Hepatocyte (in vitro differentiated cells): ENCODE results near the gene PYY. TPM values are rescaled to one million over a fixed set of nuclear protein-coding genes. Genes with fewer than 3 reads are reported as not detected.

Source experiments
- DNase-seq: peaks from one replicate; pipeline ENCODE4 v3.0.0-alpha.2; 2016; ENCODE audit warnings: low spot score
- H2AFZ ChIP-seq: fragments of 200-600 bp; sonication (generic); 2 replicates; pipeline ENCODE4 v1.6.0; 2016; ENCODE audit warnings: antibody characterized with exemption, mild to moderate bottlenecking
- H3K27ac ChIP-seq: fragments of 200-600 bp; sonication (generic); 2 replicates; pipeline ENCODE4 v1.5.1; 2016; ENCODE audit warnings: mild to moderate bottlenecking
- H3K27me3 ChIP-seq: fragments of 200-600 bp; sonication (generic); 2 replicates; pipeline ENCODE4 v1.6.1; 2016
- H3K36me3 ChIP-seq: fragments of 200-600 bp; sonication (generic); replicated peaks from 2 replicates; pipeline ENCODE4 v1.5.1; 2016; ENCODE audit warnings: low read depth; ENCODE audit not compliant: insufficient read depth
- H3K4me1 ChIP-seq: fragments of 200-600 bp; sonication (generic); 2 replicates; pipeline ENCODE4 v1.5.1; 2016; ENCODE audit warnings: mild to moderate bottlenecking, moderate library complexity; ENCODE audit not compliant: insufficient read depth
- H3K4me2 ChIP-seq: fragments of 200-600 bp; sonication (generic); 2 replicates; pipeline ENCODE4 v1.6.0; 2016
- H3K4me3 ChIP-seq: fragments of 200-600 bp; sonication (generic); 2 replicates; pipeline ENCODE4 v1.5.1; 2016; ENCODE audit warnings: mild to moderate bottlenecking
- H3K79me2 ChIP-seq: fragments of 200-600 bp; sonication (generic); 2 replicates; pipeline ENCODE4 v1.6.0; 2017; ENCODE audit warnings: mild to moderate bottlenecking
- H3K9me2 ChIP-seq: fragments of 200-600 bp; sonication (generic); replicated peaks from 2 replicates; pipeline ENCODE4 v1.6.0; 2017; ENCODE audit warnings: mild to moderate bottlenecking; ENCODE audit not compliant: insufficient read depth
- H3K9me3 ChIP-seq: fragments of 200-600 bp; sonication (generic); 2 replicates; pipeline ENCODE4 v1.5.1; 2016; ENCODE audit warnings: low read depth, mild to moderate bottlenecking
- H4K20me1 ChIP-seq: fragments of 200-600 bp; sonication (generic); 2 replicates; pipeline ENCODE4 v1.6.0; 2016; ENCODE audit warnings: mild to moderate bottlenecking; ENCODE audit not compliant: insufficient read depth, poor library complexity, severe bottlenecking
- EZH2 ChIP-seq: fragments of 200-600 bp; sonication (generic); IDR thresholded peaks from 2 replicates; pipeline ENCODE4 v1.6.1; 2016; ENCODE audit warnings: antibody characterized with exemption, mild to moderate bottlenecking, borderline replicate concordance
- EZH2phosphoT487 ChIP-seq: fragments of 200-600 bp; sonication (generic); IDR thresholded peaks from one replicate; pipeline ENCODE4 v1.6.1; 2018; ENCODE audit warnings: antibody characterized with exemption, mild to moderate bottlenecking, low read depth, moderate library complexity; ENCODE audit not compliant: unreplicated experiment, severe bottlenecking
- WGBS: methylation state at CpG from one replicate; pipeline ENCODE4 v1.1.6; 2016; ENCODE audit warnings: low lambda C conversion rate; ENCODE audit errors: missing lambda C conversion rate; 5-methylcytosine and 5-hydroxymethylcytosine counted together
- polyA plus RNA-seq: library from polyadenylated mRNA; unstranded; fragments of >200 nt; fragmentation: Nextera tagmentation; extraction: Ambion mirVana; gene quantifications from 2 replicates; pipeline ENCODE4 v1.2.1, GENCODE V29; 2016
- total RNA-seq: library from RNA; depleted of rRNA; stranded (reverse); fragments of >200 nt; gene quantifications from 2 replicates; pipeline ENCODE4 v1.2.3, GENCODE V29; 2014
- TF ChIP-seq, protein P1 (sequence below): fragments of 200-600 bp; sonication (generic); IDR thresholded peaks from 2 replicates; pipeline ENCODE4 v1.5.1; 2016; ENCODE audit warnings: antibody characterized with exemption, mild to moderate bottlenecking; ENCODE audit not compliant: poor library complexity

Gene PYY
- total and polyA plus RNA-seq, 2 experiments from 2014 or later = 16.9 TPM; not detected in 1

DNA sequence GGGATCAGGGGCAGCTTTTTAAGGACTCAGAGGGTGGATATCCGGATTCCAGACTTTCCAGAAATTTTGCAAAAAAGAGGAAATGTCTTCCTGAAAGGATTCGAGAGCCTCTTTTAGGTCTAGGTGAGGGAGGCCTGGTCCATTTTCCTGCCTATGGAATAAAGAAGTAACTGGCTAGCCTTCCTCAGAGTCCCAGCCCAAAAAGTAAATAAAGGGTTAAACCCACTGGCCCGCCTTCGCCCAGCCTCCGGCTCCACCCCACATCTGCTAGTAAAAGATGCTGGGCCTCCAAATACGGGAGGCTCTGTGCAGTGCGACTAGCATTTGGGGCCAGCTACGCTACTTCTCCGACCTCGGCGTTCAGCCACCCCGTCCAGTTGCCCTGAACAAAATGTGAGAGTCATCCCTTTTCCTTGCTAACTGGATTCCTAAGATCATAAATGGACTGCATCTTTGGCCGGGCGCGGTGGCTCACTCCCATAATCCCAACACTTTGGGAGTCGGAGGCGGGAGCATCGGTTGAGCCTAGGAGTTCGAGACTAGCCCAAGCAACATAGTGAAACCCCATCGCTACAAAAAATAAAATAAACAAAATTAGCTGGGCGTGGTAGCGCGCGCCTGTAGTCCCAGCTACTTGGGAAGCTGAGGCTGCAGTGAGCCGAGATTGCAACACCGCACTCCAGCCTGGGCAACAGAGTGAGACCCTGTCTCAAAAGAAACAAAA is 45.6 kb downstream of the PYY start:
- peak overlapping the region; percentile 92 for H3K27ac ChIP-seq
- H4K20me1 ChIP-seq = no peaks in the 10 kb centered on the region
- no peaks in the 10 kb centered on the region for H3K36me3 ChIP-seq
- H3K4me3 ChIP-seq = peak overlapping the region; percentile 87
- peak; percentile 72 for DNase-seq
- H2AFZ ChIP-seq = peak overlapping the region; percentile 81
- H3K4me1 ChIP-seq = peaks cover 11% of the 10 kb centered on the region
- H3K9me2 ChIP-seq = no peaks in the 10 kb centered on the region
- H3K27me3 ChIP-seq = peaks cover 49% of the 10 kb centered on the region
- peak overlapping the region; percentile 98 for H3K4me2 ChIP-seq
- no peaks in the 10 kb centered on the region for H3K9me3 ChIP-seq
- TF ChIP-seq, protein P1, sequence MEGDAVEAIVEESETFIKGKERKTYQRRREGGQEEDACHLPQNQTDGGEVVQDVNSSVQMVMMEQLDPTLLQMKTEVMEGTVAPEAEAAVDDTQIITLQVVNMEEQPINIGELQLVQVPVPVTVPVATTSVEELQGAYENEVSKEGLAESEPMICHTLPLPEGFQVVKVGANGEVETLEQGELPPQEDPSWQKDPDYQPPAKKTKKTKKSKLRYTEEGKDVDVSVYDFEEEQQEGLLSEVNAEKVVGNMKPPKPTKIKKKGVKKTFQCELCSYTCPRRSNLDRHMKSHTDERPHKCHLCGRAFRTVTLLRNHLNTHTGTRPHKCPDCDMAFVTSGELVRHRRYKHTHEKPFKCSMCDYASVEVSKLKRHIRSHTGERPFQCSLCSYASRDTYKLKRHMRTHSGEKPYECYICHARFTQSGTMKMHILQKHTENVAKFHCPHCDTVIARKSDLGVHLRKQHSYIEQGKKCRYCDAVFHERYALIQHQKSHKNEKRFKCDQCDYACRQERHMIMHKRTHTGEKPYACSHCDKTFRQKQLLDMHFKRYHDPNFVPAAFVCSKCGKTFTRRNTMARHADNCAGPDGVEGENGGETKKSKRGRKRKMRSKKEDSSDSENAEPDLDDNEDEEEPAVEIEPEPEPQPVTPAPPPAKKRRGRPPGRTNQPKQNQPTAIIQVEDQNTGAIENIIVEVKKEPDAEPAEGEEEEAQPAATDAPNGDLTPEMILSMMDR = no peak
- TF ChIP-seq EZH2 (no peak), EZH2phosphoT487 (no peak)
- no peaks in the 10 kb centered on the region for H3K79me2 ChIP-seq
- 9% methylated on average over 26 of the region's 26 CpGs for WGBS

DNA sequence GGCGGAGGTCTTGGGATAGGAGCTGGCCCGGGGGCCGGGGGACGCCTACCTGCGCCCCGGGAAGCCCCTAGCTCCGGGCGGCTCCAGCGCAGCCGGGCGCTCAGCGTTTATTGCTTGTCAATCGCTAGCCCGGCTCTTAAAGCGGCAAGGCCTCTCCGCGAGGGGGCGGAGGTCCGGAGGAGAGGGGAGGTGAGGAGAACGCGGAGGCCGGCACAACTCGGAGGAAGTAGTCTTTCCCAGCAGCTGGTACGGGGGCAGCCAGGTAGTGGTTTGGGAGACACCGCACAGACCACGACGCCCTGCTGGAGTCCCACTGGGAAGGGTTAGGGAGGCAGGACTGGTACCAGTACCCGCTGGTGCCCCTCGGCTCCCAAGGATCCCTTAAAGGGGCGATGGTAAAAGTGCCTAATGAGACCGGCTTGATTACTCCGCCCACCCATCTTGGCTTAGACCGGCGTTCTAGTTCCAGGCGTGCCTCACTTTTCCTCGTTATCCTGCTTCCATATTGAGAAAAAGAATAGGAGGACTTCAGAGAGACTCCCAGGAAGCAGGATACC is 46.2 kb downstream of the PYY start, which contains the start of gene MPP2:
TSS of gene MPP2 (minus strand) at position 112 of the 557 bp plus-strand sequence. CDS start 3,076 bp downstream, outside the sequence.
- no peak for TF ChIP-seq EZH2
- TF ChIP-seq, protein P1 = no peak
- TF ChIP-seq EZH2phosphoT487 = no peak
- under 1% methylated on average over 32 of the region's 36 CpGs for WGBS
- Histone ChIP-seq H3K4me1 (peaks cover 11% of the 10 kb centered on the region), H3K4me3 (peak within 1 kb of the TSS; percentile 87), H3K27ac (peak within 1 kb of the TSS; percentile 92), H2AFZ (peak within 1 kb of the TSS; percentile 81), H4K20me1 (no peaks in the 10 kb centered on the region), H3K79me2 (no peaks in the 10 kb centered on the region), H3K36me3 (no peaks in the 10 kb centered on the region), H3K27me3 (peaks cover 46% of the 10 kb centered on the region), H3K9me3 (no peaks in the 10 kb centered on the region), H3K4me2 (peak within 1 kb of the TSS; percentile 98), H3K9me2 (no peaks in the 10 kb centered on the region)
- DNase-seq = peak; percentile 89

DNA sequence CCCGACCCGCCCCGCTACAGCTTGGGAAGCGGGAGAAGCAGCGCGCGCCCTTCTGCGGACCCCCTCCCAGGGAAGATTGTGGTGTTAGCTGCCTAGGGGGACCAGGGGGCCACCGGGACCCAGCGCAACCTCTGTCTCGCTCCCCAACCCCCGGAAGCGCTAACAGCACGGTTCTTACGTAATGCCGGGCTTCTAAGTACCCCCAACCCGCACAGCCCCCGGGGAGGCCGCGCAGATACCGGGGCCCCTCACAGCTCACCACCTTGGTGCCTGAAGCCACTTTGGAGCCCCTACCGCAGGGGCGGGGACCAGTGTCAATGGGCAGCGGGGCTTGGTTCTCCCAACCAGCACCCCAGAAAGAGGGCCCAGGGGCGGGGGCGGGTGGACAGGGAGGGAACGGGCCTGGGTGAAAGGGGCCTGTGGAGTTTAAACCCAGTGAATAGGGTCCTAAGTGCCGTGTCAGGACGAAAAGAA is 46.8 kb downstream of the PYY start:
- Histone ChIP-seq H3K27me3 (peaks cover 46% of the 10 kb centered on the region), H3K27ac (peak overlapping the region; percentile 92), H3K9me3 (no peaks in the 10 kb centered on the region), H3K4me3 (peak overlapping the region; percentile 87), H3K9me2 (no peaks in the 10 kb centered on the region), H4K20me1 (no peaks in the 10 kb centered on the region), H3K79me2 (no peaks in the 10 kb centered on the region), H2AFZ (peak overlapping the region; percentile 81), H3K4me1 (peaks cover 11% of the 10 kb centered on the region), H3K36me3 (no peaks in the 10 kb centered on the region), H3K4me2 (peak overlapping the region; percentile 98)
- no peak for DNase-seq
- TF ChIP-seq, protein P1 = no peak
- TF ChIP-seq EZH2phosphoT487 = no peak
- no peak for TF ChIP-seq EZH2
- WGBS = under 1% methylated on average over 27 of the region's 29 CpGs
